Effector memory CD8-positive, alpha-beta T cell (primary cell): ENCODE data around the gene ARHGAP18.
A peak's percentile ranks its signal among the peaks of the same experiment; 100 is the strongest.

ENCODE experiments used
- ATAC-seq: fragments of 150-1000 bp; cut with Tn5 transposase; replicated peaks from 2 replicates; pipeline ENCODE4 v1.10.0; 2021; ENCODE audit warnings: mild to moderate bottlenecking, moderate library complexity
- DNase-seq, 3 experiments: peaks; one replicate each; pipeline ENCODE4 v3.0.0; 2021
- H3K27ac Mint-ChIP-seq, 2 donors: one replicate each; pipeline ENCODE4 v1.8.0; 2022; ENCODE audit warnings: mild to moderate bottlenecking in 2 of 2, mixed read lengths in 2 of 2, moderate library complexity in 2 of 2
- H3K27me3 Mint-ChIP-seq, 2 donors: one replicate each; pipeline ENCODE4 v1.8.0; 2022; ENCODE audit warnings: mixed read lengths in 2 of 2
- H3K36me3 Mint-ChIP-seq: one replicate; pipeline ENCODE4 v1.8.0; 2022; ENCODE audit warnings: mild to moderate bottlenecking, moderate library complexity, mixed read lengths; ENCODE audit not compliant: insufficient read depth
- H3K4me1 Mint-ChIP-seq, 2 donors: one replicate each; pipeline ENCODE4 v1.8.0; 2022; ENCODE audit warnings: low read depth in 2 of 2, mixed read lengths in 2 of 2
- H3K4me3 Mint-ChIP-seq, 2 donors: one replicate each; pipeline ENCODE4 v1.8.0; 2022; ENCODE audit warnings: mild to moderate bottlenecking in 2 of 2, mixed read lengths in 2 of 2, moderate library complexity in 2 of 2
- H3K9me3 Mint-ChIP-seq, 2 donors: one replicate each; pipeline ENCODE4 v1.8.0; 2022; ENCODE audit warnings: mixed read lengths in 2 of 2
- total RNA-seq, 9 experiments: gene quantifications; one replicate each; lab custom pipeline; 2026; lab: John Stamatoyannopoulos, UW

ARHGAP18 gene, protein sequence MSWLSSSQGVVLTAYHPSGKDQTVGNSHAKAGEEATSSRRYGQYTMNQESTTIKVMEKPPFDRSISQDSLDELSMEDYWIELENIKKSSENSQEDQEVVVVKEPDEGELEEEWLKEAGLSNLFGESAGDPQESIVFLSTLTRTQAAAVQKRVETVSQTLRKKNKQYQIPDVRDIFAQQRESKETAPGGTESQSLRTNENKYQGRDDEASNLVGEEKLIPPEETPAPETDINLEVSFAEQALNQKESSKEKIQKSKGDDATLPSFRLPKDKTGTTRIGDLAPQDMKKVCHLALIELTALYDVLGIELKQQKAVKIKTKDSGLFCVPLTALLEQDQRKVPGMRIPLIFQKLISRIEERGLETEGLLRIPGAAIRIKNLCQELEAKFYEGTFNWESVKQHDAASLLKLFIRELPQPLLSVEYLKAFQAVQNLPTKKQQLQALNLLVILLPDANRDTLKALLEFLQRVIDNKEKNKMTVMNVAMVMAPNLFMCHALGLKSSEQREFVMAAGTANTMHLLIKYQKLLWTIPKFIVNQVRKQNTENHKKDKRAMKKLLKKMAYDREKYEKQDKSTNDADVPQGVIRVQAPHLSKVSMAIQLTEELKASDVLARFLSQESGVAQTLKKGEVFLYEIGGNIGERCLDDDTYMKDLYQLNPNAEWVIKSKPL
- 9.6 to 52.7 (median 28.7) reads per million in 9 experiments for total RNA-seq

DNA sequence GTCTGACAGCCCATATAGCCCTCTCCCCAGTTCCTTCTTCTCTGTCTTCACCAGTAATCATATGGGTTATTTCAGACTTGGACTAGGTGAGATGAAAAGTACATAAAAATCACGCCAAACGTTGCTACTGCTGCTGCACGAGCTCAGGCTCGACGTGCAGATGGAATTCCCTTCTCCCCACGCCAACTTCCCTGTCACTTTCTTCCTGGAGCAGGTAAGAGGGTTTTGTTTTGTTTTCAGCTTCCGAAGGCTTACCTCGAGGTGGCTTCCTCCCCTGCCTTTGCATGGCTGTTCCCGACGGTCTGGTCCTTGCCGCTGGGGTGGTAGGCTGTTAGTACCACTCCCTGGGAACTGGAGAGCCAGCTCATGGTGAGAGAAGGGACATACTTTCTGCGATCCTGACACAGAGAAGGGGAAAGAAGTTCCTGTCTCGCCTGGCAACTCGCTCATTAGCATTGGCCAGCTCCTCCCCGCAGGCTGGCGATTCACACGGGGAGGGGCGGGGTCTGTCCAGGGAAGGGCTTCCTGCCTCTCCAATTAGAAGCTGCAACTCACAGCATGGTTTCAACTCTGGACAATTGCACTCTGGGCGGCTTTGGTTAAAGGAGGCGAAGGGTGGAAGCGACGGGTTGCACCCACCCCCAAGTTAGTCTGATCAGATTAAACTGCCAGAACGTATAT is at the start of gene ARHGAP18:
TSS of gene ARHGAP18 (minus strand) at position 409 of the 681 bp plus-strand sequence. CDS start at position 368, 41 bp downstream.
- H3K4me3 Mint-ChIP-seq = peak within 1 kb of the TSS; percentile 87 to 95
- H3K27me3 Mint-ChIP-seq = no peaks in the 10 kb centered on the region
- DNase-seq = peak; percentile 60 to 70 (median 62)
- no peaks in the 10 kb centered on the region for H3K36me3 Mint-ChIP-seq
- H3K27ac Mint-ChIP-seq = peak within 1 kb of the TSS; percentile 75 to 91
- peaks cover 26 to 52% of the 10 kb centered on the region in 2 donors for H3K4me1 Mint-ChIP-seq
- ATAC-seq = peak; percentile 90
- H3K9me3 Mint-ChIP-seq = no peaks in the 10 kb centered on the region

DNA sequence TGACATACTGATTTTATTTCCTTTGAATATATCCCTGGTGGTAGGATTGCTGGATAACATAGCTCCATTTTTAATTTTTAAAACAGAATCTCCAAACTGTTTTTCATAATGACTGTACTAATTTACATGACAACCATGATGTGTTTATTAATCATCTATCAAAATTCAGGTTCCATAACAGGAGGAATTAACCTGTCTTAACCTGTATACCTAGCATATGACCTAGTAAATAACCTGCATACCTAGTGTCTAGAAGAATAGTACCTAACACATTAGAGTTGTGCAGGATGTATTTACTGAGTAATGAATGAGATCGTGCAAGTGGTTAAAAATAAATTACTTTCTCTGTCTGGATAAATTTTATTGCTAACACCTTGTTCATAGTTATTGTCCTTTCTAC is 45.8 kb upstream of the ARHGAP18 start:
- Mint-ChIP-seq H3K36me3 (no peaks in the 10 kb centered on the region), H3K4me1 (peaks cover 10 to 12% of the 10 kb centered on the region in 2 donors), H3K27me3 (no peaks in the 10 kb centered on the region), H3K27ac (no peak overlapping the region), H3K9me3 (no peaks in the 10 kb centered on the region), H3K4me3 (no peak overlapping the region)
- ATAC-seq (no peak), DNase-seq (no peak)

DNA sequence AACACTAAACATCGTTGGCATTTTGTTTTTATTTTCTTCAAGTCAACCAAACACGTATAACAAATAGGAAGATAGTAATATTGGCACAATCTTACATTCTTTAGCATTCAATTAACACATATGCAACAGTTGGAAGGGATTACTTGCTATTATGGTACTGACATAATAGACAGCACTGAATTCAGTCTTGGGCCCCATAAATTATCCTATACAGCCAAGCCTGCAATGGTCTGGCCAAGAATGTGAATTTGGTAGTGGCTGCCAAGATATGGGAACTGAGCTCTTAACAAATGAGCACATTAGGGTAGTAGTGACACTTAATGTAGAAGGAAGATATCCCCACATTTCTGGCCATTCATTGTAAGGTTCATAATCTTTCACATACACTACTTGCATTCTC is 44.8 kb upstream of the ARHGAP18 start:
- Mint-ChIP-seq H3K4me3 (no peak overlapping the region), H3K27ac (no peak overlapping the region), H3K9me3 (no peaks in the 10 kb centered on the region), H3K36me3 (no peaks in the 10 kb centered on the region), H3K4me1 (peaks cover 15 to 21% of the 10 kb centered on the region in 2 donors), H3K27me3 (no peaks in the 10 kb centered on the region)
- DNase-seq (no peak), ATAC-seq (no peak)

DNA sequence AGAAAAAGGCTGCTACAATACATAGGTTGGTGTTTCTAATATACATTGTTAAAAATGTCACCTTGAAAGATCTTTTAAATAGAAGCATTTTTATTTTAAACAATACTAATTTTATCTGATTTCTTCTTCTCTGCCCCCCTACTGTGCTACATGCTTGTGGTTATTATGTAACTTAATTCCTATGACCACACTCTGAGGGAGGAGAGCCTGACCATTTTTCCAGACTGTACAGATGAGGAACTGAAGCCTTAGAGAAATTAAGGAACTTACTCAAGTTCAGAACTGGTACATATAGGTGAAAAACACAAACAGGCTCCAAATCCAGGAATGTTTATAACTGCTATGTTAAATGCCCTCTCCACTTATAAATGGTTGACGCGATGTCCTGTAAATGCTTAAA is 43.4 kb upstream of the ARHGAP18 start:
- H3K9me3 Mint-ChIP-seq = no peaks in the 10 kb centered on the region
- H3K4me1 Mint-ChIP-seq = peaks cover 25 to 34% of the 10 kb centered on the region in 2 donors
- no peaks in the 10 kb centered on the region for H3K27me3 Mint-ChIP-seq
- no peak overlapping the region for H3K27ac Mint-ChIP-seq
- no peaks in the 10 kb centered on the region for H3K36me3 Mint-ChIP-seq
- H3K4me3 Mint-ChIP-seq = no peak overlapping the region
- no peak for DNase-seq
- ATAC-seq = no peak

DNA sequence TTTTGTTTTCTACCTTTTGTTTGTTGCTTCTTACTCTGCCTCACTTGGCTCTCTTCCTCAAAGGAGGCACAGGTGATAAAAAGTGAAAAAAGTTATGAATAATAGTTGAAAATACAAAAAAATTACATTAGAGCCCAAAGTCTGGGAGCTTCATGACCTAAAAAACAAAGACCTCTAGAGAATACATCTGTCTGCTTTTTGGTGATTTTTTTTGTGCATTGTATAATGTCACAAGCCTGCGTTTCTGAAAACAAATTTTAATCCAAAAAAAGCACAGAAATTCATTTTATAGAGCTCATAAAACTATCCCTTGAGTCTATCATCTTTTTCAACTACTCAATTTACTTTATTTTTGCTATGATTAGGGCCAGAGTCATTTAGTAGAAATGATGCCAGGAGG is 41.4 kb upstream of the ARHGAP18 start:
- DNase-seq = no peak
- Mint-ChIP-seq H3K4me1 (peaks cover 28 to 38% of the 10 kb centered on the region in 2 donors), H3K36me3 (no peaks in the 10 kb centered on the region), H3K27me3 (no peaks in the 10 kb centered on the region), H3K4me3 (peak overlapping the region in 1 of 2 donors; percentile 32), H3K9me3 (no peaks in the 10 kb centered on the region), H3K27ac (peak overlapping the region; percentile 50 to 78)
- no peak for ATAC-seq

DNA sequence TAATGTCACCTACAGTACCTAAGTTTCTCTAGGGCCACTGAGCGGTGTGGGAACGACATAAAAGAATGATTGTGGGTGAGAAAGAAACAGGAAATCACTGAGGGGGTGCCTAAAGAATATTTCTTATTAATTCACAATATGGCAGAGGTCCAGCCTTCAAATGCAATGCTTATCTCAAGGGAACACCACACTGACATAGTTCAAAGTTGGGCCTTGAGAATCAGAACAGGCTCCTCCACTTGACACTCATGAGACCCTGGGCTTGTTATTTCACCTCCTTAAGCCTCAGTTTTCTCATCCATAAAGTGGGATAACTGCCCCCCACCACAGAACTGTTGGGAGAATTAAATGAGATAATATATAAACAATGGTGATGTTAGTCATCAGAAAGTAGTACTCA is 40.4 kb upstream of the ARHGAP18 start:
- H3K4me3 Mint-ChIP-seq = peak overlapping the region; percentile 69 to 73

DNA sequence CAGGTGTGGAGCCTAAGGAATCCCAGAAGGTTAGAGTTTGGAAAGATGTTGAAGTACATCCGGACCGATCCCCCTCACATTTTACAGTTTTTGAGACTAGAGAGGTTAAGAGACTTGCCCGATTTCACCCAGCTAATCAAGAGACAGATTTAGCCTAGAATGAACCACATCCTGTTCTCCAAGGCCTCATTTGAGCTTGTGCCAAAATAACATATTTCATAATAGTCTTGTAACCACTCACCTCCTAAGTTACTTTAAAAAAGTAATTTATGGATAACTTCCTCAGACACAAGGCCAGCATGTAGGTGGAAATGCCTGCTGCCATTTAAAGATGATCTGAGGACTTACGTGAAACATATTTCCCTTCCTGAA is 39.8 kb upstream of the ARHGAP18 start:
- H3K4me1 Mint-ChIP-seq = peaks cover 28 to 38% of the 10 kb centered on the region in 2 donors
- H3K9me3 Mint-ChIP-seq = no peaks in the 10 kb centered on the region
- DNase-seq = peak; percentile 10 to 35 (median 17)
- H3K4me3 Mint-ChIP-seq = peak overlapping the region; percentile 69 to 73
- H3K27me3 Mint-ChIP-seq = no peaks in the 10 kb centered on the region
- ATAC-seq = peak; percentile 76
- H3K36me3 Mint-ChIP-seq = no peaks in the 10 kb centered on the region
- peak overlapping the region; percentile 89 for H3K27ac Mint-ChIP-seq

More for the DNA sequence above, 40.4 kb upstream of the ARHGAP18 start:
- no peaks in the 10 kb centered on the region for H3K36me3 Mint-ChIP-seq
- DNase-seq (no peak), ATAC-seq (peak; percentile 46)
- H3K27me3 Mint-ChIP-seq = no peaks in the 10 kb centered on the region
- peaks cover 28 to 38% of the 10 kb centered on the region in 2 donors for H3K4me1 Mint-ChIP-seq
- no peaks in the 10 kb centered on the region for H3K9me3 Mint-ChIP-seq
- peak overlapping the region; percentile 89 for H3K27ac Mint-ChIP-seq

DNA sequence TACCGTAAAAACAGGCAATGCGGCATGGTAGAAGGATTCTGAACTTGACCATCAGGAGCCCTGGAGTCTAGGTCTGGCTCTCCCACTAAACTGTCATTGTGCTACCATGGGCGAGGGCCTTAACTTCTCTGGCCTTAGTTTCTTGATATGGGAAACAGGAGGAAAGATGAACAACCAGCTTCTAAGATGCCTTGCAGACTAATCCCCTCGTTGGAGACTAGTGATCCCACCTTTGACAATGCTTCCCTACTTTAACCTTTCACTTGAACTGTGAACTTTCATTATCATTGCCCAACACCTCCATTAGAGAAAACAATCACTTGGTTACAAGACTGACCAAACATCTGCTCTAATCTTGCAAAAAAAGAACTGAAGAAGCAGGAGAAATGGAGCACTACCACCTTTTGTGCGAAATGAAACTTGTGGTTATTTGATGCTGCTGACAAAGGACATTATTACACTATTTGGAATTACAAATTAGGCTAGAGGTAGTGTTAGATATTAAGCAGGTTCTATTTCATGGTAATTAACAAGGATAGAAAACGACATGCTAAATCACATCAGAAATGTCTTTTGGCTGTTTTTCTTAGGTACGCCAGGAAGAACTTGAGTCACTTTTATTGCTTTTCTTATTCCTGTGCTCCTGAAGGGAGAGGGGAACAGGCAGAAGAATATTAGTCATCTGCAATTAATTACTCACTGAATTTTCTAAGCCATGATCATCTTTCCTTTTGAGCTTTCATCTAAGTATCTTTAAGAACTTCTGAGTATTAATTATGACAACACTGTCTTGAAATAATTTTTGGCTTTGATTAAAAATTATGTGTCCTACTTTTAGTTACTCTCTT is 39.1 kb upstream of the ARHGAP18 start:
- no peaks in the 10 kb centered on the region for H3K36me3 Mint-ChIP-seq
- no peak for ATAC-seq
- no peak for DNase-seq
- H3K27ac Mint-ChIP-seq = peak overlapping the region; percentile 89
- H3K9me3 Mint-ChIP-seq = no peaks in the 10 kb centered on the region
- H3K4me3 Mint-ChIP-seq = peak overlapping the region; percentile 69 to 73
- peaks cover 30 to 38% of the 10 kb centered on the region in 2 donors for H3K4me1 Mint-ChIP-seq
- H3K27me3 Mint-ChIP-seq = no peaks in the 10 kb centered on the region

DNA sequence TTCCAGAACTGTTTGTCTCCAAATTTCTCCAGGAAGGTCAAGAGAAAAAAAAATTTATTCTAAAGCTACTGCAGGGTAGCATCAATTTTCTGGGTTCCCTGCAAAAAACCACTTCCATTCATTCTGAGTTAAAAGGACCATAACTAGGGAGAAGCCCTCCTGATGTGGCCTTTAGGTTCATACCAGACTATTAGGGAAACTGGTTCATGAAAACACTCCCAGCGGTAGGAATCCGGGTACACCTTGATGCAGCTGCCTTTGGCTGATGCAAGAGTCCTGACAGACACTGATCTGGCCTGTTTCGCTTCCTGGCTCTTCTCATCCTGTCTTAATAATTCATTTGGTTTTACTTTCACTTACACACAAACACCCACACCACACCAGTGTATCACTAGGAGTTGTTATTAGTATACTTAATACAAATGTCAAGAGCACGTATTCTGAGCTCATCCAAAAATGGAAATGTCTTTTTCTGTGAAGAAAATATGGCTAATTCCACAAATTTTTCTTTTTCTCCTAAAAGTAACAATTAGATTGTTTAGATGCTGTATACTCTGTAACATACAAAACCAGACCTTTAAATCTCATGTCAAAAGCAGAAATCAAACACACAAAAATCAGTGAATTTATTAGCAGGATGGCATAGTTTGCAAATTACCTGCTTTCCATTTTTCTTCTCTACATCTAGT is 38.4 kb upstream of the ARHGAP18 start:
- DNase-seq (peak; percentile 15 to 43 (median 38)), ATAC-seq (peak; percentile 81)
- Mint-ChIP-seq H3K4me1 (peaks cover 30 to 42% of the 10 kb centered on the region in 2 donors), H3K9me3 (no peaks in the 10 kb centered on the region), H3K27ac (peak overlapping the region; percentile 89), H3K36me3 (no peaks in the 10 kb centered on the region), H3K27me3 (no peaks in the 10 kb centered on the region), H3K4me3 (peak overlapping the region; percentile 69 to 73)

DNA sequence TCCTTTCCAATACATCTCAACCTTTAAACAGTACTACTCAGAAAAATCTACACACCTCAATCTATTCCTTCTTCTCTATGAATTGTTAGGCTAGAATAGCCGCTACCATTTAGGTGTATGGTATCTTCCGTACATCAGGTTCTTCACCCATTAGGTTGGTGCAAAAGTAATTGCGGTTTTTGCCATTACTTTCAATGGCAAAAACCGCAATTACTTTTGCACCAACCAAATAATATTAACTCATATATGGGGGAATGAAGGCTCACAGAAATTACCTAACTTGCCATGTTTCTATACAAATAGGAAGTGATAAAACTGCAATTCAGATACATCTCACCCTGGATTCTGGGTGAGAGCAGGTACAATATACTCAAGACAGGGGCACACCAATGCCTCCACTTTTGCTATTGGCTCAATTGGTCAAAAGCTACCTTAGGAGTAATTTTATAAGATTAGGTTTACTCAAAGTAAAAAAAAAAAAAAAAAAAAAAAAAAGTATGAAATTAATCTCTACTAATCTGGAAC is 37.7 kb upstream of the ARHGAP18 start:
- no peaks in the 10 kb centered on the region for H3K36me3 Mint-ChIP-seq
- peak overlapping the region; percentile 69 to 73 for H3K4me3 Mint-ChIP-seq
- peak overlapping the region; percentile 89 for H3K27ac Mint-ChIP-seq
- no peak for ATAC-seq
- H3K9me3 Mint-ChIP-seq = no peaks in the 10 kb centered on the region
- H3K4me1 Mint-ChIP-seq = peaks cover 30 to 42% of the 10 kb centered on the region in 2 donors
- no peaks in the 10 kb centered on the region for H3K27me3 Mint-ChIP-seq
- DNase-seq = no peak

DNA sequence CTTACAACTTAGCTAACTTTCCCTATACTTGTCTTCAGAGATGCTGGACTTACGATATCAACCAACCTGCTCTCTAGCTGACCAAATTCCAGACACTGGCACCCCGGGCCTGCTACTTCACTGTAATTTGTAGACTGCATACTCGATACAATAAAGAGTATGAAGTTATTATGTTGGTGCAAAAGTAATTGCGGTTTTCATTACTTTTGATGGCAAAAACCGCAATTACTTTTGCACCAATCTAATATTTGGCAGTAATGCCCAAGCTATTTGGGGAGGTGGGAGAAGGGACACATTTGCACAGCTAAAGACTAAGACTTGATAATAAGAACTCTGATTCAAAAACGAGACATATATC is 34.9 kb upstream of the ARHGAP18 start:
- Mint-ChIP-seq H3K27me3 (no peaks in the 10 kb centered on the region), H3K4me3 (no peak overlapping the region), H3K27ac (peak overlapping the region in 1 of 2 donors; percentile 2), H3K9me3 (no peaks in the 10 kb centered on the region), H3K4me1 (peaks cover 18 to 25% of the 10 kb centered on the region in 2 donors), H3K36me3 (no peaks in the 10 kb centered on the region)
- DNase-seq (no peak), ATAC-seq (no peak)

DNA sequence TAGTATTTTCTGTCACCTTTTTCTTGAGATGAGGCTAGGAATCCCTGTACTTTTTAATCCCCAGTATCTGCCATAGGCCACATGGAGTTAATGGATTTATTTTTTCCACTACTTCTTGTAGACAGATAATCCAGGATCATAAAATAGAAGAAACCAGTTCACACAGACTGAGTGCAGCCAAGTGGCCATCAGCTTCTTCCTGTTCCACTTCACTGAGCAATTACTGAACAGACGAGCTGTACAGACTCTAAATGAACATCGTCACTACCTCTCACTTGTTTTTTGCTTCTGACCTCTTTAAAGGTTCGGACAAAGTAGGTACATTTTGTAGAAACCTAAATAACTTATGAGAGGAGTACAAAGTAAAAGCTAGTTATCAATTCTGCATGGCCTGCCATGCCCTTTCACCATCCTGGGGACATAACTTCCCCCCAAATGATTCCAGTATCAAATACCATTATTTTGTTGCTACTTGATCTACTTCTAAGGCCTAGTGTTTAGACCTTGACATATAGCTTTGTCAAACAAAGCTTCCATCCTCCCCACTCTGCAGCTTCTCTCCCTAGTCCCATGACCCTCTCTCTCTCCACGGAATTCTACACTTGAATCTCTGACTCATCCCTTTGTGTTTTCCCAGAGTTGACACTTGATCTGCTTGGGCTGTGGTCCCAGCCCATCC is 34.4 kb upstream of the ARHGAP18 start:
- no peak for DNase-seq
- Mint-ChIP-seq H3K27ac (peak overlapping the region in 1 of 2 donors; percentile 2), H3K27me3 (no peaks in the 10 kb centered on the region), H3K4me3 (no peak overlapping the region), H3K9me3 (no peaks in the 10 kb centered on the region), H3K36me3 (no peaks in the 10 kb centered on the region), H3K4me1 (peaks cover 13 to 20% of the 10 kb centered on the region in 2 donors)
- ATAC-seq = no peak
